ENCODE results near the gene QPCT.

DNA sequence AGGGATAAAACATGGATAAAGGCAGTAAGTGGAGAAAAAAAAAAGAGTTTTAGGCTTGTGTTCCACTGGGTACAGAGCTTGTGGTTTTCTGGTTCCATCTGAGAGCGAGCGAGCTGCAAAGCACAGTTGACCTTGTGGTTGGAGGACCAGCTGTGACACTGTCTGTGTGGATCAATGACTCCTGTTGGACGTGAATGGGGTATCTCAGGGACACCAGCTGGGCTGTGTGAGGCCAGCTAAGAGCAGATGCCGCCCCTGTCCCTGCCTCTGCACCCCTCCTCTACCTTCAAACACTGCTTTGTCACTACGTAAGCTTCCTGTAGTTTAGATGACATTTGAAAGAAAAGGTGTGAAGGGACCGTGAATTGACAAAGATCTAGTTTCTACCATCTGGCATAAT, 67.8 kb downstream of the QPCT start:
- TF ChIP-seq, protein P1, sequence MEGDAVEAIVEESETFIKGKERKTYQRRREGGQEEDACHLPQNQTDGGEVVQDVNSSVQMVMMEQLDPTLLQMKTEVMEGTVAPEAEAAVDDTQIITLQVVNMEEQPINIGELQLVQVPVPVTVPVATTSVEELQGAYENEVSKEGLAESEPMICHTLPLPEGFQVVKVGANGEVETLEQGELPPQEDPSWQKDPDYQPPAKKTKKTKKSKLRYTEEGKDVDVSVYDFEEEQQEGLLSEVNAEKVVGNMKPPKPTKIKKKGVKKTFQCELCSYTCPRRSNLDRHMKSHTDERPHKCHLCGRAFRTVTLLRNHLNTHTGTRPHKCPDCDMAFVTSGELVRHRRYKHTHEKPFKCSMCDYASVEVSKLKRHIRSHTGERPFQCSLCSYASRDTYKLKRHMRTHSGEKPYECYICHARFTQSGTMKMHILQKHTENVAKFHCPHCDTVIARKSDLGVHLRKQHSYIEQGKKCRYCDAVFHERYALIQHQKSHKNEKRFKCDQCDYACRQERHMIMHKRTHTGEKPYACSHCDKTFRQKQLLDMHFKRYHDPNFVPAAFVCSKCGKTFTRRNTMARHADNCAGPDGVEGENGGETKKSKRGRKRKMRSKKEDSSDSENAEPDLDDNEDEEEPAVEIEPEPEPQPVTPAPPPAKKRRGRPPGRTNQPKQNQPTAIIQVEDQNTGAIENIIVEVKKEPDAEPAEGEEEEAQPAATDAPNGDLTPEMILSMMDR (IDR thresholded peaks at IDR 0.05; ENCODE audit: poor library complexity), result no peak
- no peak for TF ChIP-seq EZH2phosphoT487 (IDR thresholded peaks at IDR 0.05; ENCODE audit: low read depth, severe bottlenecking, unreplicated experiment)
- TF ChIP-seq EZH2 (IDR thresholded peaks at IDR 0.05; ENCODE audit: borderline replicate concordance), result no peak

Data from hepatocyte (in vitro differentiated cells).